Prostate gland (tissue), 2 donors: Measurements from ENCODE around the gene MAP1S. TPM values are rescaled to one million over a fixed set of nuclear protein-coding genes. Genes with fewer than 3 reads are reported as not detected.

Experiments
- DNase-seq: peaks from one replicate; pipeline ENCODE4 v3.0.0-alpha.2; 2019; ENCODE audit warnings: low spot score
- H3K27ac ChIP-seq, 2 donors: fragments of 200-600 bp; sonication (generic); 2 replicates each; pipeline ENCODE4 v1.5.1; 2017 to 2019
- H3K27me3 ChIP-seq: fragments of 200-600 bp; sonication (generic); replicated peaks from 2 replicates; pipeline ENCODE4 v1.5.1; 2019; ENCODE audit not compliant: insufficient read depth
- H3K36me3 ChIP-seq, 2 donors: fragments of 200-600 bp; sonication (generic); 1 replicate in 1 of 2; 2 replicates in 1 of 2; pipeline versions ENCODE4 v1.5.1 to v1.8.1; 2017 to 2019
- H3K4me1 ChIP-seq: fragments of 200-600 bp; sonication (generic); replicated peaks from 2 replicates; pipeline ENCODE4 v1.5.1; 2019
- H3K4me3 ChIP-seq, 2 donors: fragments of 200-600 bp; sonication (generic); 2 replicates each; pipeline ENCODE4 v1.5.1; 2017 to 2019
- H3K9me3 ChIP-seq: fragments of 200-600 bp; sonication (generic); 2 replicates; pipeline ENCODE4 v1.5.1; 2017
- CTCF ChIP-seq, 4 experiments: fragments of 200-600 bp in 2 of 4; fragments of 450-650 bp in 2 of 4; sonication (generic) in 2 of 4; IDR thresholded peaks; 1 replicate in 3 of 4; 2 replicates in 1 of 4; pipeline ENCODE4 v1.5.1; 2016 to 2019; ENCODE audit warnings: antibody characterized with exemption in 4 of 4, mild to moderate bottlenecking in 2 of 4, moderate library complexity in 2 of 4
- POLR2A ChIP-seq: fragments of 450-650 bp; IDR thresholded peaks from one replicate; pipeline ENCODE4 v1.6.1; 2016; ENCODE audit warnings: antibody characterized with exemption, mild to moderate bottlenecking
- POLR2AphosphoS5 ChIP-seq: sonication (generic); formaldehyde crosslinking; IDR thresholded peaks from one replicate; pipeline ENCODE4 v1.6.1; 2017; ENCODE audit warnings: antibody characterized with exemption
- WGBS: methylation state at CpG from one replicate; pipeline ENCODE4 v1.1.5; 2018; 5-methylcytosine and 5-hydroxymethylcytosine counted together
- intact Hi-C: fragments of 100-400 bp; cut with DNase I; formaldehyde crosslinking; loops from one replicate; pipeline ENCODE4 v1.14.2; 2022
- total RNA-seq, 2 donors: library from RNA; depleted of rRNA; stranded (reverse); fragments of >200 nt; gene quantifications; one replicate each; pipeline ENCODE4 v1.1.0, GENCODE V29; 2016

Gene MAP1S
- total RNA-seq, 2 donors from 2014 or later, result 34.9 to 61.1 TPM

GRCh38 chr19:17754634-17755442, 35.6 kb downstream of the MAP1S start:
- Histone ChIP-seq H3K9me3 (no peaks in the 10 kb centered on the region), H3K4me3 (no peak overlapping the region), H3K36me3 (no peaks in the 10 kb centered on the region), H3K27ac (no peak overlapping the region), H3K4me1 (no peaks in the 10 kb centered on the region), H3K27me3 (no peaks in the 10 kb centered on the region)
- intact Hi-C loops, result no loop called here
- no peak for TF ChIP-seq CTCF (IDR thresholded peaks at IDR 0.05)
- WGBS, result 65% methylated on average over 5 of the region's 5 CpGs
- no peak for DNase-seq

GRCh38 chr19:17755443-17755890, 36.2 kb downstream of the MAP1S start:
- Histone ChIP-seq H3K9me3 (no peaks in the 10 kb centered on the region), H3K36me3 (no peaks in the 10 kb centered on the region), H3K27ac (no peak overlapping the region), H3K27me3 (no peaks in the 10 kb centered on the region), H3K4me1 (no peaks in the 10 kb centered on the region), H3K4me3 (no peak overlapping the region)
- WGBS, result 79% methylated on average over 1 of the region's 1 CpG
- DNase-seq, result no peak
- intact Hi-C loops, result no loop called here
- no peak for TF ChIP-seq CTCF (IDR thresholded peaks at IDR 0.05)
- no peak for TF ChIP-seq POLR2A
- no peak for TF ChIP-seq POLR2AphosphoS5

- Histone ChIP-seq H3K9me3 (no peaks in the 10 kb centered on the region), H3K36me3 (no peaks in the 10 kb centered on the region), H3K4me1 (no peaks in the 10 kb centered on the region), H3K27me3 (no peaks in the 10 kb centered on the region), H3K27ac (no peak overlapping the region), H3K4me3 (no peak overlapping the region)
- intact Hi-C loops, result no loop called here
- WGBS, result 61% methylated on average over 12 of the region's 12 CpGs
- TF ChIP-seq CTCF (IDR thresholded peaks at IDR 0.05) (no peak), POLR2A (no peak), POLR2AphosphoS5 (no peak)
- no peak for DNase-seq
Observed at GRCh38 chr19:17755977-17756670, 36.8 kb downstream of the MAP1S start.

GRCh38 chr19:17757125-17757524, 37.8 kb downstream of the MAP1S start:
- TF ChIP-seq POLR2A (no peak), CTCF (IDR thresholded peaks at IDR 0.05) (no peak), POLR2AphosphoS5 (no peak)
- DNase-seq, result peak; percentile 54
- H3K27me3 ChIP-seq, result no peaks in the 10 kb centered on the region
- H3K9me3 ChIP-seq, result no peaks in the 10 kb centered on the region
- no peak overlapping the region for H3K27ac ChIP-seq
- no peaks in the 10 kb centered on the region for H3K36me3 ChIP-seq
- intact Hi-C loops, result no loop called here
- H3K4me3 ChIP-seq, result no peak overlapping the region
- H3K4me1 ChIP-seq, result no peaks in the 10 kb centered on the region
- WGBS, result 23% methylated on average over 8 of the region's 9 CpGs

GRCh38 chr19:17758515-17758914, 39.2 kb downstream of the MAP1S start:
- H3K27ac ChIP-seq, result no peak overlapping the region
- H3K4me3 ChIP-seq, result no peak overlapping the region
- H3K36me3 ChIP-seq, result no peaks in the 10 kb centered on the region
- WGBS, result 63% methylated on average over 5 of the region's 5 CpGs
- TF ChIP-seq POLR2A (no peak), POLR2AphosphoS5 (no peak), CTCF (IDR thresholded peaks at IDR 0.05) (no peak)
- intact Hi-C loops, result no loop called here
- no peaks in the 10 kb centered on the region for H3K9me3 ChIP-seq
- no peak for DNase-seq
- no peaks in the 10 kb centered on the region for H3K27me3 ChIP-seq
- no peaks in the 10 kb centered on the region for H3K4me1 ChIP-seq
